Measurements from ENCODE around the gene SDK1.

The SDK1 gene

GRCh38 chr7:3408814-3409595, 108.0 kb downstream of the SDK1 start:
- no peak for DNase-seq (ENCODE audit: low spot score)

DNA sequence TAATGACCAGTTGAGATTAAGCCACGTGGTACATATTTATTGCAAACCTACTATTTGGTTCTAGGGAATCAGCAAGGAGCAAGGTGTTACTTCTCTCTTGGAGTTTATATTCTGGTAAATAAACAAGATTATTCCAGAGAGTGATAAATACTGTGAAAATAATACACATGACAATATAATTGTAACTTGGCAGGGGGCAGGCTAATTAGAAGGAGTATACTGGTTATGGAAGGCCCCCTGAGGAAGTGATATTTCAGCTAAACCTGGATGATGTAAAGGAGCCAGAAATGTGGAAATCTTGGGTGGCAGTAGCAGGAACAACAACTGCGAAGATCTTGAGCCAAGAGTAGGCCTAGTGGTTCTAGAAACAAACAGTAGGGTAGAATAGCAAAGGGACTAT, 111.8 kb downstream of the SDK1 start:
- no peak for DNase-seq (ENCODE audit: low spot score)

DNA sequence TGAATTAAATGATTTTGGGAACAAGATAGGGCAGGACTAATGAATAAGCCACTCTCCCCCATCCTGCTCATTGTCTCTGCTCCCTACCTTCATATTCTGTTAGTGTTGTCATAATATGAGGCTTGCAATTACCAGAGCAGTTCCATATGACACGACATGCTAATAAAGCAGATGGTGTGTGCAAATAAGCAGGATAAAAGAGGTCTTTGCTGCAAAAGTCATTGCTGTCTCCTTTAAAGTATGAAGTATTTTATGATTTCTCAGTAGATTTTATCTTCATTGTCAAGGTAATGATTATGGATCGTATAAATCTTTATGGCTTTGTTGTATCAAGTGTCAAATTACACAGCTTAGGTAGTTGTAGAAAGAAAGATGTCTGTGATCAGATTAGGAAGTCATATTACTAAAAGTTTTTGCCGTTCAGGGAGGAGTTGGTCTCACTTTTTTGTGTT, 114.8 kb downstream of the SDK1 start:
- DNase-seq (ENCODE audit: low spot score): no peak

DNA sequence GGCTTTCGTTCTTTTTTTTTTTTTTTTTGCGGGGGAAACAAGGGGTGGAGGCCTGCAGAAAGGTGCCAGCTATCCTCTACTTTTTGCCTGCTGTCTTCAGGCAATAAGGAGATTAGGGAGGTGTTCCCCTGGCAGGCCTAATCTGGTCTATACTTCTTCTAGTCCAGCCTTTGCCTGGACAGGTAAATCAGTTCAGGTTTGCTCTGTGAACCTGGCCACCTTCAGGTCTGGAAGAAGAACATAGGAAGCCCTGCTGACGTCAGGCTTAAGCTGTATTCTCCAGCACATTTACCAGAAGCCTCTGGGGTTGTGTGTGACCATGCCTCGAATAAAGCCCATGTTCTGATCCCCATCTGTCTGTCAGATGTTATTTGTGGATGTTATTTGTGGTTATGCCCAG, 115.4 kb downstream of the SDK1 start:
- DNase-seq (ENCODE audit: low spot score): no peak

GRCh38 chr7:3425087-3425486, 124.0 kb downstream of the SDK1 start:
- no peak for DNase-seq (ENCODE audit: low spot score)

GRCh38 chr7:3426064-3426463, 125.0 kb downstream of the SDK1 start:
- DNase-seq (ENCODE audit: low spot score): no peak

- no peak for DNase-seq (ENCODE audit: low spot score)
These were observed 126.9 kb downstream of the SDK1 start for GRCh38 chr7:3427957-3428356.

DNA sequence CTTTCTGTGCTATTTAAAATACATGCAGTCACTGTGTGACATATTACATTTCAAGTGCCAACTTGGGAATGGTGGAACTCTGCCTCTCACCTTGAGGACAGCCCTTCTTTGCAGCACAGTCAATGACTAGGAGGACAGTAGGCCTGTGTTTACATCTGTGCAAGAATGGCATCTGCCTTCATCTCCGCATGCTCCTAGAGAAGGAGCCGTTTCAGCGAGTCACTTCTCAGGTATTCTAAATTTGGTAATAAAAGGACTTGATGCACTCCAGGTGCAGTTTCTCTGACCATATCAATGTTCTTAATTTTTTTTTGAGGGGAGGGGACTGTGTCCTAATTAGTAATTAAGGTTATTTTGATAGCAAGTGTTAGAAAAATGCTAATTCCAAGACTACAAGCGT, 128.9 kb downstream of the SDK1 start:
- no peak for DNase-seq (ENCODE audit: low spot score)

GRCh38 chr7:3430588-3430987, 129.5 kb downstream of the SDK1 start:
- DNase-seq (ENCODE audit: low spot score): no peak

DNA sequence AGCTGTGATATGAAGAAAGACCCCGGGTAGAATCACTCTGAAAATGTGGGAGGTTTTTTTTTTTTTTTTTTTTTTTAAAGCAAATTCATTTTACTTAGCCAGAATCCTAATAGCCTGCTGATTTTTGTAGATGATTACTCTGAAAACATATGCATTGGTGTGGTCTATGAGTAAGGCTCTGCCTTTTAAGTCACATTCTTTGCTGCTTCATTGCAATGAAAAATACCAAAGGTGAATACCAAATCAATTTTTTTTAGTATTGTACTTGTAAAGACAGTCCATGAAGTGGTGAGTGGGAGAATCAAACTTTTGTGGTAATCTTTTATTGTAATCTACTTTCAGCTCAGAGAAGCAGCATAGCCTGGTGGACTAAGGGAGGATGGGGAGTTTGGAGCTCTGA, 130.3 kb downstream of the SDK1 start:
- no peak for DNase-seq (ENCODE audit: low spot score)

GRCh38 chr7:3432911-3433310, 131.9 kb downstream of the SDK1 start:
- DNase-seq (ENCODE audit: low spot score): no peak

GRCh38 chr7:3434611-3435010, 133.6 kb downstream of the SDK1 start:
- DNase-seq (ENCODE audit: low spot score): no peak

DNA sequence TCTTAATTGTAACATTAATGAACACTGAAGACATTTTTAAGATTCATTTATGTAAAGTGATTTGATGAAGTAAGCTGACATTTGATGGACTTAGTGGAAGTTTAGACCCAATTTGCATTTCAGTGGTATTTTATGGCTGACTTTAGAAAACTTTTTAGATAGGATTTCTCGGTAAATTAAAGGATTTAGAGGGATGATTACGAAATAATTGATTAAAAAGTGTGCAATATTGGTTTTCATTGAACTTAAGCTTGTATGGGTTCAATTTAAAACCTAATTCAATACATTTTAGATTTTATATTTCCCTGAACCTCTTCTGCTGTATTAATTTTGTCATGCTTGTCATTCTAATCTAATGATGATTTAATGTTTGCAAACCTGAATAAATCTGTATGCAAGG, 135.1 kb downstream of the SDK1 start:
- no peak for DNase-seq (ENCODE audit: low spot score)

DNA sequence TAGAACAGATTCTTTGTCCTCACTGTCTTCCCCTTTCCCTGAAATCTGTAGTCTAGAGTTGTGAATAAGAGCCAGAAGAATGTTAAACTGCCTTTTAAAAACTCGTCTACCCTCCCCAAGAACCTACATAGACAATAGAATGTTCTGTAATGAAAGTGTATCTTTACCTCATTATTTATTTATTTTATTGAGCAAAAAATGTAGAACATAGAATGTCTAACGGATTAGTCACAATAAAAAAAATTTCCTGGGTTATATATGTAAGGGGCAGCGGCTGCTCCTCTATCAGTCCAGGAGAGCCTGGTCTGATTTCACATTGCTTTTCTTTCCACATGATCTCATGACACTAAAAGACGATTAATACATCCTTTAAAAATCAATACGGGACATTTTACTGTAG, 135.7 kb downstream of the SDK1 start:
- DNase-seq (ENCODE audit: low spot score): no peak

- no peak for DNase-seq (ENCODE audit: low spot score)
These were observed 136.4 kb downstream of the SDK1 start for GRCh38 chr7:3437467-3437866.

DNA sequence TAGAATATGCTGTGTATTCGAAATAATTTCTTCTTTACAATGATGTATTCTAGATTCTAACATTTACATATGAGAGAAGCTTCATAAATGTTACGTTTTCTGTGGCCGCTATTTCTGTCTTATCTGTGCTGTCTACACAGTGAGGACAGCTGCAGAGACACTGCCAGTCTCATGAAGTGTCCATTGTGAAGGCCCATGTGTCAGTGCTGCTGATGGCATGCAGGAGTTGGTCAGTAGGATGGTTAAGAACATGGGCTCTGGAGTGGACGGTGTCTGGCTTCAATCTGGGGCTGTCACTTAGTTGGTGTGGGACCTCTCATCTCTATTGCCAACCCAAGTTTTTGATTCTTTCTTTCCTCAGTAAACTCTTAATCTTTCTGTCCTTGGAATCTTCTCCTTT, 137.3 kb downstream of the SDK1 start:
- no peak for DNase-seq (ENCODE audit: low spot score)

GRCh38 chr7:3439333-3440030, 138.4 kb downstream of the SDK1 start:
- no peak for DNase-seq (ENCODE audit: low spot score)

DNA sequence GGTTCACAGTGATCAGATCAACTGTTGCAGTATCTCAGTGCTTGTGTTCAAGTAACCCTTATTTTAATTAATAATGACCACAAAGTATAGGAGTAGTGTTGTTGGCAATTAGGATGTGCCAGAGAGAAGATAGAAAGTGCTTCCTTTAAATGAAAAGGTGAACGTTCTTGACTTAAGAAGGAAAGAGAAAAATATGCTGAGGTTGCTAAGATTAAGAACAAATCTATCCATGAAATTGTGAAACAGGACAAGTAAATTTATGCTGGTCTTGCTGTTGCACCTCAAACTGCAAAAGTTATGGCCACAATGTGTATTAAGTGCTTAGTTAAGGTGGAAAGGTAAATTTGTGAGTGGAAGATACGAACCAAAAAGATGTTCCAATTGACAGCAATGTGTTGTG, 139.5 kb downstream of the SDK1 start:
- DNase-seq (ENCODE audit: low spot score): no peak

- no peak for DNase-seq (ENCODE audit: low spot score)
These were observed 142.7 kb downstream of the SDK1 start for GRCh38 chr7:3443716-3444115.

- DNase-seq (ENCODE audit: low spot score): no peak
These were observed 145.7 kb downstream of the SDK1 start for GRCh38 chr7:3446786-3447185.

- no peak for DNase-seq (ENCODE audit: low spot score)
These were observed 150.6 kb downstream of the SDK1 start for GRCh38 chr7:3451701-3452100.

GRCh38 chr7:3453398-3453797, 152.3 kb downstream of the SDK1 start:
- DNase-seq (ENCODE audit: low spot score): no peak

GRCh38 chr7:3455806-3456595, 154.9 kb downstream of the SDK1 start:
- no peak for DNase-seq (ENCODE audit: low spot score)

Measured in GM03348 (cell line).